GM19025 (cell line): ENCODE data around the gene RPL9.
"Not testable (repeated sequence)": the region's sequence is repeated elsewhere in the genome, so short reads cannot be mapped to it uniquely, and the experiment has no call there.

ENCODE experiments used
- ATAC-seq: cut with Tn5 transposase; IDR thresholded peaks from one replicate; pipeline ENCODE4 v1.9.1; 2021; ENCODE audit warnings: mild to moderate bottlenecking, low read depth, moderate library complexity; ENCODE audit not compliant: unreplicated experiment

RPL9 gene

DNA sequence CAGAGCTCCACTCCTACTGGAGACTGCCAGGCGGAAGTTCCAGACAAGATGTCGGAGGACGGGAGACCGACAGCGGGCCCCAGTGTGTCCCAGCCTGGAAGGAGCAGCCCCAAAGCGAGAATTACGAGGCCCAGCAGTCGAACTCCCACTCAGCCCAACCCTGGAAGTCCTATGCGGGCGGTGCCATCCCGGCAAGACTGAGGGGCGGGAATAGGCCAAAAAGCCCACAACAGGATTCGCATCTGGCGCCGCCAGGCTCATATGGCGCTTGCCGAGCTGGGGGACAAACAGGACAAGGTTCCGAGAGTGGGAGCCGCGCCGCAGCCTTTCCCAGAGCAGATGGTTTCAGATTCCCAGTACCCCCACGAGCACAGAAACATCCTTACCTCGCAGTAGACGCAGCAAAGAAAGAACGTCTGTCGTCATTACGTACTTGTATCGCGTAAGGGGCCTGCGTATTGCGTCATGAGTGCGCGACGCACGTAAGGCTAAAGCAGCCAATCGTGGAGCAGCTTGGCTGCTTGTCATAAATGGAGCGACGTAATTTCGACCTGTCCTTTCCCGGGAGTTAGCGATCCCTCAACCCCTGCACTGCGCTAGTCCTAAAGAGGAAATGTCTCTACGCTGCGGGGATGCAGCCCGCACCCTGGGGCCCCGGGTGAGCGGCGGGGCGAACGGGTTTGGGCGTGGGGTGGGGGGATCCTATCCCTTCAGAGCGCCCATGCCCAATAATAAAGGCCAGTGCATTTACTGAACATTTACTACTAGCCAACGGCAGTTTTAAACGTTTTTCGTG is at the start of gene RPL9, which contains the start of gene LIAS:
Gene RPL9 (minus strand): TSS at position 418 of the 796 bp plus-strand sequence. CDS start 483 bp downstream, outside the sequence.
Gene LIAS (plus strand): TSS at position 552 of the 796 bp plus-strand sequence. CDS start 62 bp downstream, at position 614.
- ATAC-seq, result peak; percentile 80

- no peak for ATAC-seq
Measured at GRCh38 chr4:39505581-39505980, 46.9 kb upstream of the RPL9 start.

GRCh38 chr4:39504538-39504937 is 45.8 kb upstream of the RPL9 start:
- ATAC-seq, result no peak

GRCh38 chr4:39502664-39503035 is 43.9 kb upstream of the RPL9 start:
- not testable (repeated sequence) for ATAC-seq

GRCh38 chr4:39502019-39502663 is 43.4 kb upstream of the RPL9 start:
- ATAC-seq, result no peak

- ATAC-seq, result no peak
Measured at GRCh38 chr4:39498727-39499020, 40.0 kb upstream of the RPL9 start.

DNA sequence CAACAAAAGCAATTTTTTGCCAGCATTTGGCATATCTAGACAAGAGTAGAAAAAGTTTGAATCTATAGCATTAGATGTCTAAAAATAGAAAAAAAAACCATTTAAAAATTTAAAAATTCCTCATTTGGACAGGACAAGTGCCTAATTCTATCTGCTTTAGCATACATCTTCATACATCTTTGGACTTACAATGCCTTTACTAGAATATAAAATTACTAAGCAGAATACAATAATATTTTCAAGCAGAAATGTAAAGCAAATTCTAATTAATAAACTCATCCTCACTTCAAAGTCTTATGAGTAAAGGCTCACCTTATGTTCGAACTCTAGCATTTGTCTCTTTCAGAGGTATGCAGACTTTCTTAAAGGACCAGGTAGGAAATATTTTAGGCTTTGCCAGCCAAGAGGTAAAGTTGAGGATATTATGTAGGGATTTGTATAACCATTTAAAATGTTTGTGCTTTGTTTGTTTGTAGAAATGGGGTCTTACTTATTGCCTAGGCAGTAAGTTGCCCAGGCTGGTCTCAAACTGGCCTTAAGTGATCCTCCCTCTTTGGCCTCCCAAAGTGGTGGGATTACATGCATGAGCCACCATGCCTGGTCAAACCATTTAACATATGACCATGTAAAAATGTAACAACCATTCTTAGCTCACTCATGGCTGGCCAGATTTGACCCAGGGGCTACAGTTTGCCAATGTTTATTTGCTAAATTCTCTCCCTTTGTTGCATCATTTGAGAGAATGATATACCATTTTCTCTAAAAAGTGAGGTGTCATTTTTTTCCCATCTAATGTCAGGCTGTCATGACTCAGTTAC is 39.4 kb upstream of the RPL9 start:
- no peak for ATAC-seq

DNA sequence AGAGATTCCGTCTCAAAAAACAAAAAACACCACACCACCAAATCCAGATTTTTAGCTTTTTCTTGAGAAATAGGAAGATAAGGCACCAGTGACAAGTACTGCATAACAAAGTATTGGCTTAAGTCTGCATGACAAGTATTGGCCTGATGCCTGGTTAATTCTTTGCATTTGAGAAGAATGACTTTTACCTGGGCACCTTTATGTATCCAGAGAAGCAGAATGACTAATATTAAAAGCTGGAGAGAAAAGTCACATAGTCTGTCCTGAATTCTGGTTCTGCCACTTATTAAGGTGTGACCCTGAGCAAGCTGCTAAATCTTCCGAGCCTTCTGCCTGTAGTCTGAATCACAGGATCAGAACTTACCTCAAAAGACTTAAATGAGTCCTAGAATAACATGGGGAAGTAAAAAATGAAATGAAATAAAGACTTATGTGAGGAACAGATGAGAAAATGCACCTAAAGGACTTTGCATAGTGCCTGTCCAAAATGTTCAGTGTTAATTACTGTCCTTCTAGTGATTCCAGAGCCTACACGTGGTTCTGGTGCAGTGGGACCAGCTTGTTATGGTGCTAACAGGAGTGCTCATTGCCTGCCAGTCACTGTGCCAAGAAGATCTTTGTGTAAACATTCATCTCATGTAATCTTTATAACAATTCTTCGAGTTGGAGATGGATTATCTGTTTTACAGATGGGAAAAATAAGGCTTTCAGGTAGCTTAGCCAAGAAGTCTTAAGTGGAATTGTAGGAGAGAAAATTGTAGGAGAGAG is 36.9 kb upstream of the RPL9 start:
- ATAC-seq, result no peak

GRCh38 chr4:39494354-39494753 is 35.6 kb upstream of the RPL9 start:
- ATAC-seq, result no peak

DNA sequence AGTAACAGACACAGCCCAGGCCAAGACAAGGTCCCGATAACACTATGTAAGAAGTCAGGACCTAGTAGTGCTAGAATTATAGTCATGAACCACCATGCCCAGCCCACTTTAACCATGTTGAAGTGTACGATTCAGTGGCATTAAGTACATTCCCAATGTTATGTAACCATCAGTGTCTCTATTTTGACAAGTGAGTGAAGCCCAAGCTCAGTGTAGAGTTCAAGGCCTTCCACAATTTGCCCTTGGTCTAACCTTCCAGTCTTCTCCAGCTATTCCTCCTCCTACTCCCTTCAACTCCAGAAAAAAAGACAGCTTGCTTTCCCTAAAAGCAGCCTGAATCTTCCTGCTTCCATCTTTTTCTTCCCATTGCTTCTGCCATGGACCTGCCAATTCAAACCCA is 31.6 kb upstream of the RPL9 start:
- no peak for ATAC-seq

GRCh38 chr4:39486221-39486804 is 27.6 kb upstream of the RPL9 start:
- ATAC-seq, result no peak

DNA sequence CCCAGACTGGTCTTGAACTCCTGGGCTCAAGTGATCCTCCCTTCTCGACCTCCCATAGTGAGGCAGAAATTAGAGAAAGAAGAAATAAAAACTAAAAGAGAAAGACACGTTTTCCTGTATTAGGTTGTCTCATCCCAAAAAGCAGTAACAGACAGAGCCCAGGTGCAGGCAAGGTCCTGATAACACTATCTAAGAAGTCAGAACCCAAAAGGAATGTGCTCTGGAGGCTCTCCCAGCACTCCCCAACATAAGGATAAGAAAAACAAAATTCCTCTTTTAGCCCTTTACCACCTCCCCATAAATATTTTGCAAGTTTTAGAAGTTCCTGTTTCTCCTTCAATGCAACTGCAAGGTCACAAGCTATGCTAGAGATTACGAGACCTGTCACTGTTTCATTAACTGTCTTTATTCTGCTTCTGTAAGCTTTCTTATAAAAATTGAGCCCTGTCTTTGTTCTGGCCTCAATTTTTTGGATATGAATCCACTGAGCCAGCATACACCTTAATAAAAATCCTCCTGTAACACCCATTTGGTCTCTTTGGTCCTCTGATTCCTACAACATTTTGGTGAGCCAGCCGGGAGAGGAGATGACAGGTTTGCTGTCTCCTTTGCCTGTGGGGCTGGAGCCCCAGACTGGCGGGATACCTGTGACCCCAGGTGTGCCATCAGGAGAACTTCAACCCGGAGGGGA is 26.0 kb upstream of the RPL9 start:
- ATAC-seq, result no peak

GRCh38 chr4:39480902-39481695 is 22.4 kb upstream of the RPL9 start:
- no peak for ATAC-seq

GRCh38 chr4:39480251-39480650 is 21.5 kb upstream of the RPL9 start:
- ATAC-seq, result no peak

DNA sequence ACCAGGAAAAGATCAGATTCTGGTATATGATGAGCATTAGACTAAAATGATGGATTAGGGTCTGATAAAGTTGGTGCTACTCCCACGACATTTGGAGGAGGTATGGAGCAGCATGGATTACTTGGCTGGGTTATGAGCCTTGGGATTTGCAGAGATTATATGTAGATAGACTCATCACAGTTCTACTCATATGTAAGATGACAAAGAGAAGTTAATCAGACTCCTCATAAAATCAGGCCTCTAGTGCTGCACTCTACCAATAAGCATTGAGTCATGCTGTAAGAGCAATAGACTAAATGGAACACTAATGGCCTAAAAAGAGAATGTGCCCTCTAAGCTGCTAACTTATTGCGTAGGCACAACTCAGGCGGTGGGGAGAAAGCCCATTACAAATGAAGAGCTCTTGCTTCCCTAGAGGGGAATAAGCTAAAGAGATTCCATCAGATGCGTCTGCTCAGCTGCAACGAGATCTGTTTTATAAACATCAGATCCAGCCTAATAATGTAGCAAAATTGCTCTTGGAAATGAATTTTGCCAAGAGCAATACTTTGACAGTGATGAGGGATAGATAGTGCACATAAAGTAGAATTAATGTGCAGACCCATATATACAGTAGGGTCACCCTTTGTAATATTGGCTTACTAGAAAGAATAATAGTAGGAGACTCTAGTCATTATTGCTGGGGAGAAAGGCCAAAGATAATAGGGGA is 17.6 kb upstream of the RPL9 start:
- ATAC-seq, result no peak

- no peak for ATAC-seq
Measured at GRCh38 chr4:39472396-39472795, 13.7 kb upstream of the RPL9 start.

GRCh38 chr4:39470402-39470801 is 11.7 kb upstream of the RPL9 start:
- no peak for ATAC-seq

DNA sequence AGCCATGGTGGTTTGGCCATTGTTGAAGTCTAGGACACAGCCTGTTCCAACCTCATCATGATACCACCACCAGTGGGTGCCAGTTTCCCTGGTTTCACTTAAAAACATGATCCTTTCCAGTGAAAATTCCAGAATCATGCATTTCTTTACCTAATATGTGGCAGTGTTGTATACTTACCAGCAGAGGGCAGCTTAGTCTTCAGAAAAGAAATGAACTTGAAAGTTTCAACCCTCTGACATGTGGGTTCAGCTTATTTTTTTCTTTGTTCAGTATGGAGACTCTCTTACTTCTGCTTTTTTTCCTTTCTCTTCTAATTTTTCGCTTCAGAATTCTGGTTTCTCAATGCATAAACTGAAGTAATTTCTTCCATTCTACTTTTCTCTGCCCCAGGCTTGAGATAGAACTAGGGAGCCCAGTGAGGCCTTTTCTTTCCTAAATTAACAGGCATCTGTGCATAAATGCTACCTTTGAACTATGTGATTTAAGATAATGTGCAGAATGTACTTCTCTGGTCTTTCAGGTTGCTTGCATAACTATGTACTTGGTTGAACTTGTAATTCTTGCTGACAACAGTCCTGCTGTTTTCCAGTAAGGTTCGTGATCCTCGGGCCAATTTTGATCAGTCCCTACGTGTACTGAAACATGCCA is 10.8 kb upstream of the RPL9 start:
- ATAC-seq, result no peak
